HG03095 (cell line): ENCODE results near the gene YDJC.
"Not testable (repeated sequence)": the region's sequence is repeated elsewhere in the genome, so short reads cannot be mapped to it uniquely, and the experiment has no call there.

ENCODE experiments used
- ATAC-seq: cut with Tn5 transposase; IDR thresholded peaks from one replicate; pipeline ENCODE4 v1.9.1; 2021; ENCODE audit warnings: moderate library complexity; ENCODE audit not compliant: unreplicated experiment

YDJC gene

DNA sequence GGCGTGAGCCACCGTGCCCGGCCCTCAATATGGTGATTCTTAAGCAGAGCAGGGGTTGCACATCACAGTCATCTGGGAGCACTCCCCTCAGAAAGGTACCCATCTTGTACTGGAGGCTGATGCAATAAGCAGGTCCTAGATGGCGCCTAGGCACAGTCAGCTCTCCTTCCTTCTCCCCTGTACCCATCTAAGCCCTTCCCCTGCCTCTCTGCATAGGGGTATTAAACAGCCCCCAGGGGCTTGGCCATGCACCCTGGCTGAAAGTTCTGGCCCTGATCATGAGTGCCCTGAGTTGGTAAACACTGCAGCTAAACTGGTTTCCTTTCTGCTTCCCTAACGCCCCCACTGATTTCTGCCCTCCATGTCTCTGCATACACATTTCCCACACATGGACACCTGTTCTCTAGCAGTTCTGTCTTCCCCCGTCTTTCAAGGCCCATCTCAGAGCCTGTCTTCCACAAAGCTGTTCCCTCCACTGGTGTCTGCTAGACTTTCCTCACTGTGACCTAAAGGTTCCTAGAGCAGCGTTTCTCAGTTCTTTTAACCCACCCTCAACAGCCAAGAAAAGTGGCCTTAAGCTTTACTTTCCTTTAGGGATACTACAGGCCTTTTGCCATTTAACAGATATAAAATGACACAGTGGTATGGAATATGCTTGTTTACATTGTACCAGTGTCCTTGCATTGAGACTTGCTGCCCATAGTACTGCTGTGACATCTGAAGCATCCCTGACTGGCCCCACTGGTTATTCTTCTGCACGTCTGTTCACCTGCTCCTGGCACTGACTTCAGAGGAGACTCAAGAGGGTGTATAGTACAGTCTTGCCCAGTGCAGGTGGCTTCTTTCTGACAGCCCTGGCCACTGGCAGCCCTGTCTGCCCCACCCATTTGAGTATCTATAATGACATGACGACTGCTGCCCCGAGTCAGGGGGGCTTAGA, 46.8 kb downstream of the YDJC start:
- no peak for ATAC-seq

DNA sequence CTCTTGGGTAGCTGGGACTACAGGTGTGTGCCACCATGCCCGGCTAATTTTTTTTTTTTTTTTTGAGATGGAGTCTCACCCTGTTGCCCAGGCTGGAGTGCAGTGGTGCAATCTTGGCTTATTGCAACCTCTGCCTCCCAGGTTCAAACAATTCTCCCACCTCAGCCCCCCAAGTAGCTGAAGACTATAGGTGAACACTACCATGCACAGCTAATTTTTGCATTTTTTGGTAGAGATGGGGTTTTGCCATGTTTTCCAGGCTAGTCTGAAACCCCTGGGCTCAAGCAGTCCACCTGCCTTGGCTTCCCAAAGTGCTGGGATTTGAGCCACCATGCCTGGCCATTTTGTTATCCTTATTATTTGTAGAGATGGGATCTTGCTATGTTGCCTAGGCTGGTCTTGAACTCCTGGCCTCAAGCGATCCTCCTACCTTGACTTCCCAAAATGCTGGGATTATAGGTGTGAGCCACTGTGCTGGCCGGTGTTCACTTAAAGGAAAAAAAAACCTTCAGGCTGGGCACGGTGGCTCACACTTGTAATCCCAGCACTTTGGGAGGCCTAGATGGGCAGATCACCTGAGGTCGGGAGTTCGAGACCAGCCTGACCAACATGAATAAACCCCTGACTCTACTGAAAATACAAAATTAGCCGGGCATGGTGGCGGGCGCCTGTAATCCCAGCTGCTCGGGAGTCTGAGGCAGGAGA, 48.7 kb downstream of the YDJC start:
- not testable (repeated sequence) for ATAC-seq

DNA sequence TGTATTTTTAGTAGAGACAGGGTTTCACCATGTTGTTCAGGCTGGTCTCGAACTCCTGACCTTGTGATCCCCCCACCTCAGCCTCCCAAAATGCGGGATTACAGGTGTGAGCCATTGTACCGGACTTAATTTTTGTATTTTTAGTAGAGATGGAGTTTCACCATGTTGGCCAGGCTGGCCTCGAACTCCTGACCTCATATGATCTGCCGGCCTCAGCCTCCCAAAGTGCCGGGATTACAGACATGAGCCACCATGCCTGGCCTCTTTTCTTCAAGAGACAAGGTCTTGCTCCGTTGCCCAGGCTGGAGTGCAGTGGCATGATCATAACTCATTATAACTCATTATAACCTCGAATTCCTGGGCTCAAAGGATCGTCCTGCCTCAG, 49.2 kb downstream of the YDJC start:
- ATAC-seq = not testable (repeated sequence)

DNA sequence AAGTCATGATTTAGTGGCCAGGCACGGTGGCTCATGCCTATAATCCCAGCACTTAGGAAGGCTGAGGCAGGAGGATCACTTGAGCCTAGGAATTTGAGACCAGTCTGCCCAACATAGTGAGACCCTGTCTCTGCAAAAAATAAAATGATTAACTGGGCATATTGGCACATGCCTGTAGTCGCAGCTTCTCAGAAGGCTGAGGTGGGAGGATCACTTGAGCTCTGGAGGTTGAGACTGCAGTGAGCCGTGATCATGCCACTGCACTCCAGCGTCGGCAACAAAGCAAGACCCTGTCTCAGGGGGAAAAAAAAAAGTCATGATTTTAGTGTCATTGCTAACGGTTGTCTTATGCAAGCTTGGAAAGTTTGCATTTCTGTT, 50.4 kb downstream of the YDJC start:
- ATAC-seq = no peak
